GM18868 (cell line): ENCODE data around the gene ZC3H7B.

Source experiments
- ATAC-seq: cut with Tn5 transposase; IDR thresholded peaks from one replicate; pipeline ENCODE4 v1.9.1; 2021; ENCODE audit warnings: mild to moderate bottlenecking, moderate library complexity; ENCODE audit not compliant: unreplicated experiment

The ZC3H7B gene

GRCh38 chr22:41352058-41352457, 50.7 kb downstream of the ZC3H7B start:
- ATAC-seq: no peak

DNA sequence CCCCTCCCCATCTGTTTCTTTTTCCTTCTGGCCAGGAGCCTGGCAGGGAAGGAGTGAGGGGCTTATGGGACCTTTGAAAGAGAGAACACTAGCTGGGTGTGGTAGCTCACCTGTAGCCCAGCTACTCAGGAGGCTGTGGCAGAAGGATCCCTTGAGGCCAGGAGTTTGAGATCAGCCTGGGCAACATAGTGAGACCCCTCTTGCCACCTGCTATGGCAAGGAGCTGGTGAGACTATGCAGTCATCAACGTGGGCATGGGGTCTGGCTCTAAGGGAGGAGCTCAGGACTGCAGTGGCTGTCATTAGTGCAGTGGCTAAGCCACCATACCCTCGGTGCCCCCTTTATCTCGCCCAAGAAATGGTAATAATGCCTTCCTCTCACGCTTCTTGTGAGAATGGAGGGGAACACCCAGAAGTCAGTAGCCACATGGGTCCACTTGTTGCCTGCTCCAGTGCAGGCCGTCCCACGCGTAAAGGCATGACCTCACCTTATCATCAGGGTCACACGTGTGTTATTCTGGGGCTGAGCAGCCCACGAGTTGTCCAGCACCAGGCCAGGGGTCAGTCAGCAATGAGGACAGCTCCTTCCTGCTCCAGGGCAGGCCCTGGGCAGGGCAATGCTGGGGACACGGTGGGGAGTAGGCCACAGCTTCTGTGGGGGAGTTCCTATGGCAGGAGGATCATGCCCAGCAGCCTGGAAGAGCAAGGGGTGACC, 52.7 kb downstream of the ZC3H7B start:
- no peak for ATAC-seq

- no peak for ATAC-seq
Measured at GRCh38 chr22:41354979-41355378, 53.7 kb downstream of the ZC3H7B start.

- no peak for ATAC-seq
Measured at GRCh38 chr22:41355895-41356294, 54.6 kb downstream of the ZC3H7B start.

GRCh38 chr22:41356430-41357028, 55.2 kb downstream of the ZC3H7B start:
- no peak for ATAC-seq

DNA sequence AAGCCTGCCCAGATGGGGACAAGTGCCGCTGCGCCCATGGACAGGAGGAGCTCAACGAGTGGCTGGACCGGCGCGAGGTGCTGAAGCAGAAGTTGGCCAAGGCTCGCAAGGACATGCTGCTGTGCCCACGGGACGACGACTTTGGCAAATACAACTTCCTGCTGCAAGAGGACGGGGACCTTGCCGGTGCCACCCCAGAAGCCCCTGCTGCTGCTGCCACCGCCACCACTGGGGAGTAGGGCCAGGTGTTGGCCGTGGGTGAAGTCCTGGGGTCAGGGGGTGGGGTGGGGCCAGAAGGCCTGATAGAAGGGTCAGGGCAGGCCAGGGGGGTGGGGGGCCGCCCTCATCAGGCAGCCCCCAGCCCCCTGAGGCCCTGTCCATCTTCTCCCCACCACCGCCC, 55.9 kb downstream of the ZC3H7B start:
- ATAC-seq: no peak

- ATAC-seq: no peak
Measured at GRCh38 chr22:41358927-41359326, 57.6 kb downstream of the ZC3H7B start.

DNA sequence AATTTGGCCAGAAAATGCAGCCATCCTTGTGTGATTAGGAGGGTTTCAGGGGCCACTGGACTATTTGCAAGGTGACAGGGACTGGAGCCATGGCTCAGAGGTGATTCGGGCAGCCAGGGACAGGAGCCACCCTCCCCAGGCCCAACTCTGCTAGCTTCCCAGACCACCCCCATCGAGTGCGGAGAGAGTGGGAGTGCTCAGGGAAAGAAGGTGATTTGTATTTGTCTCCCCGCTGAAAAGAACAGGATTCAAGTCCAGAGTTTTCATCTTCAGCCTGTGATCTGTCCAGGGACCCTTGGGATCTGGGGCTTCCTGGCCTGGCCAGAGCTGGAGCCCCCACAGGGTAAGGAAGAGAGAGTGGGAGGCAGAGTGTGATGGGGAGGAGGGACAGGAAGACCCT, 58.1 kb downstream of the ZC3H7B start:
- ATAC-seq: no peak

DNA sequence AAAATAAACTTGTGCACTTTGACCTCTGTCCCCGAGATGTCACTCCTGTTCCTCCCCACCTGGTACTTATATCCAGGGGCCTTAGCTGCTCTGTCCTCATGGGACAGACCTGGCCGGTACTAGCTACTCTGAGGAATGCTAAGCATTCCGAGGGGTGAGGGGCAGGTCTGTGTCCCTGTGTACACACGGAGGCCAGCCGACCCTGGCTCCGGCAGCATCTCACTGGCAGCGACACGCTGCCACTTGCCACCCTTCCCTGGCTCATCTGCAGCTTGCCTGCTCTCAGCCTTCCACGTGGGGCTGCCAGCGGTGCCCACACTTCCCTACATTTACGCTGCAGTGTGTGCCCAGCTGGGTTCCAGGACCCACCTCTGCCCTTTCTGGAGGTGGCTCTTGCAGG, 58.8 kb downstream of the ZC3H7B start:
- no peak for ATAC-seq

DNA sequence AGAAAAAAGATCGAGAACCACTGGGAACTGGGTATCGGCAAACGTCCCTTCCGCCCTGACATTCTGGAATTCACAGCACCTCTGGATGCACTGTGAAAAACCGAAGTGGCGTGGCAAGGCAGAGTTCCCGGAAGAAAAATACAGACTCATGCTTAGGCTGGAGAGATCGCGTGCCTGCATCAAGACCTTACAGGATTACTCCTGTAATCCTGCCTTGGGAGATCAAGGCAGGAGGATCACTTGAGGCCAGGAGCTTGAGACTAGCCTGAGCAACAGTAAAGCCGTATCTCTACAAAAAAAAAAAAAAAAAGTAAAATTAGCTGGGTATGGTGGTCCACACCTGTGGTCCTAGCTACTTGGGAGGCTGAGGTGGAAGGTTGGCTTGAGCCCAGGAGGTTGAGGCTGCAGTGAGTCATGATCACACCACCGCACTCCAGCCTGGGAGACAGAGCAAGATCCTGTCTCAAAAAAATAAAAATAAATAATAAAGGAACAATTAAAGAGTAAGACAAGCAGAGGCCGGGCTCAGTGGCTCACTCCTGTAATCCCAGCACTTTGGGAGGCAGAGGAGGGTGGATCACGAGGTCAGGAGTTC, 60.5 kb downstream of the ZC3H7B start:
- no peak for ATAC-seq

DNA sequence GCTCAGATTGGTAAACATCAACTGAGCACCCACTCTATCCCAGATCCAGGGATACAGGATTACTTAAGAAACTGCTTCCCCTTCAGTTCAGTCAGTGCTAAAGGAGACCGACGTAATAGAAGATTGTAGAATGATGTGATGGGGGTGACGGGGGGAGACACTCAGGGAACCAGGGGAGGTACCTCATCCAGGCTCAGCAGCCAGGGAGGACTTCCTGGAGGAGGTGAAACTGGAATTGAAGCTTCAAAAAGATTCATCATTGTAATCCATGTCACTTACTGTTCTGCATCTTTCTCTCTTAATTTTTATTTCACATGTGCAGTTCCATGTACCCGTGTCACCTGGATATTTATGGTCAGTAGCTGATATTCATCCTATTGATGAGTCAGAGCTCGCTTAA, 61.3 kb downstream of the ZC3H7B start:
- ATAC-seq: no peak

DNA sequence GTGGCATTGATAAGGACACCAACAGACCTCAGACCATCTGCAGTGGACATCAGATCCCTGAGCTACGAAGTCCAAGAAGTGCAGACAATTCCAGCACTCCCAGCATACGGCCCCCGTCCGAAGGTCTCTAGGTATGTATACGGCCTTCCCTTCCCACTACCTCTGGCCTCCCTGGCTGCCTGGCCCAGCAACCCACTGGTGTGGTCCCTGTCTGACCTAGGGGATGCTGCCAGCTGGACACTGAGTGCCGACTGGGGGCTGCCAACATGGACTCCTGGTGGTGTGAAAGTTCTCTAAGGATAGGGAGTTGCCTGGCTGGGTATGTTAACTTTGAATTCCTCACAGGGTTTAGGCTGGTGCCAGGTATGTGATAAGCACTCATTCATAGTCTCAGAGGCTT, 62.9 kb downstream of the ZC3H7B start:
- no peak for ATAC-seq

GRCh38 chr22:41364955-41365354, 63.6 kb downstream of the ZC3H7B start:
- ATAC-seq: no peak

GRCh38 chr22:41365425-41365824, 64.1 kb downstream of the ZC3H7B start:
- no peak for ATAC-seq

DNA sequence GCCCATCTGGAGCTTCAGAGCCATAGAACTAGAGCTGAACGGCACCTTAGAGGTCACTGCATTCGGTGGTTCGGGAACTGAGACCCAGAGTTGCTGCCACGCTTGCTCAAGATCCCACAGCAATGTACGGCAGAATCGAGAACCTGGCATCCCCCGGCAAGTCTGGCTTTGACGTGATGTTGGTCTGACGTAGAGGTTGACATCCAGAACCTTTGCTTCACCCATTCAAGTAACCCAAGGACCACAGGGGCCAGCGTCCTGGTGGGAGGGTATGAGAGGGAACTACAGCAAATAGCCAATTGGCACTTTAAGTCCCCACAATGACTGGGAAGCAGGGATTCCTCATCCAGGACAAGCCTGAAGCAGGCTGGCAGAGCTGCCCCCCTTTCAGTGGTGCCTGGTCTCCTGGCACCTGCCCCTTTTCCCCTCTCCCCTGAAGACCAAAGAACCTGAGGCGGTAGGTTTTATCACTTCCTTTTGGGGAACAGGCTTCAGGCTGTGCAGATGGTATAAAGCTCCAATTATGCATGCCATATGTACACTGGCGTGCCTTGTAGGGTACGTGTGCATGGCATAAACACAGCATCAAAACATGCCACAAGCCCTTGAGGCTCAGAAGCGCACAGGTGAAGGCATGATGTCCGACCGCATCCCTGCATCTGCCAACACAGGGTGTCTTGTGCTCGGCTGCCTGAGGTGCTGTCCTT, 65.2 kb downstream of the ZC3H7B start:
- ATAC-seq: no peak

GRCh38 chr22:41367039-41367679, 65.8 kb downstream of the ZC3H7B start:
- no peak for ATAC-seq

DNA sequence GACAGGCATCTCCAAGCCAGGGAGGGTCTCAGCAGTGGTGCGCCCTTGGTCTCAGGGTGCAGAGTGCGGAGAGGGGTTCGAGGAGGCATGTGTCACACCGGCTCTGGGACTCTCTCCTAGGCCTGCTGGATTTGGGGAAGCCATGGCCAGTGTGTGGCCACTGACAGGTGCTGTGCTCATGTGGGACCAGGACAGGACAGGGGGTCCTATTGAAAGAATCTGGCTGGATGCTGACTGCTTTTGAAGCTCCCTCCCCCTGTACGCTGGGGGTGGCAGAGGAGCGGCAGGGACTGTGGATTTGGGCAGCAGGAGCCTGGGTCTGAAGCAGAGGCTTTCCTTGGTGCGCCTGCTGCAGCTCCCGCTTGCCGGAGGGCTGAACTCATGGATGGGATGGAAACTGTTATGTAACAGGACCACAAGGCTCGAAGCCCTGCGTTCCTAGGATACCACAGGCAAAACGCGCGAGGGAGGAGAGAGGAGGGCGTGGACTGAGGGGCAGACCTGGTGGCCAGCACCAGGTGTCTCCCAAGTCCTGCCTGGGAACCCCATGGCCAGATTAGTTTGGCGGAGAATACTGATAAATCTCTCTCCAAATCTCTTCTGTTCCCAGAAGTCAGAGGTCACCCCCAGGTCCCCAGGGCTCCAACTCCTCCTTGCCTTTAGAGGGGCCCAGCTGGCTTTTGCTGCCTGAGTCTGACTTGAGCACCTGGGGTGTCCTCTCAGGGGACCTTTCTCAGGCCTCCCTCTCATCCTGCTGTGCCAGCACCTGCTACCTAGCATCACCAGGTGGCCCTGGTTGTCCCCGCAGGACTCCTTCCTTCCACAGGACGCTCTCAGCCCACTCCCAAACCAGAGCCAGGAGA, 66.6 kb downstream of the ZC3H7B start:
- no peak for ATAC-seq

DNA sequence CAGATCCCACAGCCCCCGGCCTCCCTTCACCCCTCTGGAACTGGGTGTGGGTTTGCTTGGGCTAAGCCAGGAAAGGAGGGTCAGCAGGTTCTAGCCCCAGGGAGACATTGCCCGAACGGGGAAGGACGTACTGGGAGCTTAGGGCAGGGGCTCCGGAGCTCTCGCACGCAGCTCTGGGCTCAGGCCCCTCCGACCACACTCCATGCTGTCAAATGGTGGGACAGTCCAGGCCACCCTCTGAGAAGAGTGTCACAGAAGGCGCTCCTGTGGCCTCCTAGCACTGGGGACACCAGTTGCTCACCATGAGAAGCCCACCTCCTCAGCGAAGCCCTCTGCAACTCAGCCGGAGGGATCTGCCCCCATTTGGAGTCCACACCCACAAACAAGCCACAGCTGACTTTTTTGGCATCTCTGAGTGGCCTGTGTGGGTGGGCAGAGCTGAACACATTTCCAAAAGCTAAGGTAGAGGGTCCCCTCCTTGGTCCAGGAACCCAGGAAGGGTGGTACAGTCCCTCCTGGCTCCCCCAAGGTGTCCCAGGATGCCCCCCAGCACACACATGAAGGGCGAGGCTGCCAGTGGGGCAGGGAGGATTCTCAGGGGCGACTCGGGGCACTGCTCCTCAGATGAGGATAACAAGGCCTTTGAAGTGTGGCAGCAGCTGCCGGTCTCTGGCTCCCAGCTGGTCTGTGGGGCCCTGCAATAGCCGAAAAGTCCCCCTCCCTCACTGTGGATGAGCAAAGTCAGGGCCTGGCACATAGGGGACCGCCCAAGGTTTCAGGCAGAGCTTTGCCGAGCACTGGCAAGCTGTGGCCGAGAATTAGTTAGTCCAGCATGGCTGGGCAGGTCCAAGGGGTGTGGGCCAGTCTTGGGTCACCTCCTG, 67.5 kb downstream of the ZC3H7B start:
- ATAC-seq: no peak

GRCh38 chr22:41369424-41369745, 68.1 kb downstream of the ZC3H7B start:
- no peak for ATAC-seq

DNA sequence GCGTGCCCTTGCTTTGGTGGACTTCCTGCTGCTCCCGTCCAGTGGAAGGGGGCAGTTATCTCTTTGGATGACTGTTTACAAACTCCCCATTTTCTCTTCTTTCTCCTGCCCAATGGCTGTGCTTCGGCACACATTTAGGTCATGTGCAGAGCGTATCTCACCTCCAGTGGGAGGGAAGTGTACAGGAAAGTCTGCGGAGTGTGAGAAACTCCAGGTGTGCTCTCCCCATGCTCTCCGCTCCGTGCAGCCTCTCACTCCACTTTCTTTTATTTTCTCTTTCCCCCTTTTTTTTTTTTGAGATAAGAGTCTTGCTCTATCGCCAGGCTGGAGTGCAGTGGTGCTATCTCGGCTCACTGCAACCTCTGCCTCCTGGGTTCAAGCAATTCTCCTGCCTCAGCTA, 68.5 kb downstream of the ZC3H7B start:
- ATAC-seq: no peak
